H7 (cell line): Measurements from ENCODE around the gene ANKRD22. TPM values are rescaled to one million over a fixed set of nuclear protein-coding genes. Genes with fewer than 3 reads are reported as not detected.
"Not testable (repeated sequence)": the region's sequence is repeated elsewhere in the genome, so short reads cannot be mapped to it uniquely, and the experiment has no call there.

Source experiments
- DNase-seq: peaks from one replicate; pipeline ENCODE4 v3.0.0; 2012
- H3K27me3 ChIP-seq: 2 replicates; pipeline ENCODE4 v1.6.0; 2011; ENCODE audit warnings: mild to moderate bottlenecking, low read length; ENCODE audit not compliant: control insufficient read depth, insufficient read depth
- H3K36me3 ChIP-seq: replicated peaks from 2 replicates; pipeline ENCODE4 v1.5.1; 2011; ENCODE audit warnings: low read length; ENCODE audit not compliant: control insufficient read depth, insufficient read depth
- H3K4me3 ChIP-seq: 2 replicates; pipeline ENCODE4 v1.5.1; 2011; ENCODE audit warnings: low read depth, mild to moderate bottlenecking, control low read depth, low read length, moderate library complexity; ENCODE audit not compliant: insufficient read depth
- total RNA-seq: library from RNA; depleted of rRNA; stranded (reverse); fragments of >200 nt; shearing (Covaris generic); gene quantifications from 2 replicates; pipeline ENCODE4 v1.2.3, GENCODE V29; 2014

ANKRD22 gene
- total RNA-seq, 1 experiment from 2014 or later: not detected

DNA sequence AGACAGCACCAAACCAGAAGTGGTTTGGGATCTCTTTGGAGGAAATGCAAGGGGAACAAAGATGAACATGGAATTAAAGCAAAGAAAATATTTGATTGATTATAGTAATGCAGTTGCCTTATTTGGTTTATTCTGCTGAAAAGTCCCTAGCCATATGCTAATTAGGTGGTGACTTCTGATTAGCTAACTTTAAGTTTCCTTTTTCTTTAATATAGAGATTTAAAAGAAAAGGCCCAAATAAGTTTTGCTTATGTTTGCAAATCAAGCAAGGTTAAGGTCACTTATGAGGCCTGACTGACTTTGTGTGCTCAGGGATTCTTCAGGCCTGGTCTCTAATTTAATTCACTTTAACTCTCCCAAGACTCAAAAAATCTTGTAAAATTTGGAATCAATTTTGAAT lies 6.2 kb upstream of the ANKRD22 start:
- H3K27me3 ChIP-seq: no peaks in the 10 kb centered on the region
- no peak overlapping the region for H3K4me3 ChIP-seq
- no peaks in the 10 kb centered on the region for H3K36me3 ChIP-seq
- DNase-seq: no peak

DNA sequence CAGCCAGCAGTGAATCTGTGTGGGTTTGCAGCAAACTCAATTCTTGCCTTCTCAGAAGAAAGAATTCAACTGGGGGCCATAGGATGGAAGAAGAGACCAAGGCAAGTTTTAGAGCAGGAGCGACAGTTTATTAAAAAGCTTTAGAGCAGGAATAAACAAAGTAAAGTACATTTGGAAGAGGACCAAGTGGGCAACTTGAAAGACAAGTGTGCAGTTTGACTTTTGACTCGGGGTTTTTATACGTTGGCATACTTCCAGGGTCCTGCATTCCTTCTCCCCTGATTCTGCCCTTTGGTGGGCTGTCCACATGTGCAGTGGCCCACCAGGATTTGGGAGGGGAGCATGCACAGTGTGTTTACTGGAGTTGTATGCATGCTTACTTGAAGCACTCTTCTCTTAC lies 3.0 kb upstream of the ANKRD22 start:
- H3K27me3 ChIP-seq: no peaks in the 10 kb centered on the region
- H3K4me3 ChIP-seq: no peak overlapping the region
- no peaks in the 10 kb centered on the region for H3K36me3 ChIP-seq
- DNase-seq: no peak

DNA sequence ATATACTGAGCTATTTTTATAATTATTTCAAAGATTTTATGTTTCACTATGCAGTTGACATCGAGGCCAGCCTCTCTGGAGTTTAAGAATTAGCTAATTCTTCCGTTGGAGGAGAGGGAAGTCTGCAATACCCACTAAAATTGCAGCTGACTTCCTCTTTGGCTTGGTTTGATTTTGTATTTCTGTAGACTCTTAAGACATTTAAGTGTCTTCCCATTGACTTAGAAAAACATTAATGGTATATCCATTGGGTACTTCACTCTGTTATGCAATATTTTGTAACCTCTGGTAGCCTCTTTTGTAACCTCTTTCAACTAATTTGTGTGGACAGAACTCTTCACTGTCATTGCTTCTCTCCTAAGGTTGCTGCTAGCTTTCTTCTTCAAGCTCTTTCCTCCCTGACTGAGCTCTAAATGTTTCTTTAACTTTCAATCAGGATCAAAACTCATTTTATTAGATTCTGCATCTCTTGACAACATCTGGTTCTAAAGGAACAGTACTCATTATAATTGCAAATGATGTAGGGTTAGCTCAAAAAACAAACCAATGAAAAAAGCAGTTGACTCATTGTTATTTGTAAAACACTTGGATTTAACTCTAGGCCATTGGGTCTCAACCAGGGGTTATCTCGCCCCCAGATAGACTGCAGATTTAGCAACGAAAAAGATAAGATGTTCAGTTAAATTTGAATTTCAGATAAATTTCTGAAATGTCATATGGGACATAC lies 1.7 kb upstream of the ANKRD22 start:
- no peaks in the 10 kb centered on the region for H3K27me3 ChIP-seq
- H3K36me3 ChIP-seq: no peaks in the 10 kb centered on the region
- no peak overlapping the region for H3K4me3 ChIP-seq
- DNase-seq: no peak

DNA sequence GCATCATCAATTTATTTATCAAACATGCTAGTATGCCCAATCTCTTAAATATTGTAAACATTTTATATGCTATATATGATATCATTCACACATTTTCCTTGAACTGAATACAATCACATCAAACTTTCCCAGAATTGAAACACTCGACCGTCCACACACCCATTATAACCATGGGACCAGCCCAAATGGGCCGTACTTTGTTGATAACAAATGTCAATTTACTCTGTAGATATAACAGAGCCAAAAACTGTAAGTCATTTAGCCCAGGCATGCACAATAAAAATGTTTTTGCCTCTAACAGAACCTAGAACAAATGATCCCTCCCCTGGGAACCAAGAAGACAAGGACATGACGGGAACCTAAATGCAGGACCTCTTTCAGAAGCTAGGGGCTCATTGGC lies 683 bp upstream of the ANKRD22 start:
- Histone ChIP-seq H3K27me3 (no peaks in the 10 kb centered on the region), H3K4me3 (no peak overlapping the region), H3K36me3 (no peaks in the 10 kb centered on the region)
- no peak for DNase-seq

DNA sequence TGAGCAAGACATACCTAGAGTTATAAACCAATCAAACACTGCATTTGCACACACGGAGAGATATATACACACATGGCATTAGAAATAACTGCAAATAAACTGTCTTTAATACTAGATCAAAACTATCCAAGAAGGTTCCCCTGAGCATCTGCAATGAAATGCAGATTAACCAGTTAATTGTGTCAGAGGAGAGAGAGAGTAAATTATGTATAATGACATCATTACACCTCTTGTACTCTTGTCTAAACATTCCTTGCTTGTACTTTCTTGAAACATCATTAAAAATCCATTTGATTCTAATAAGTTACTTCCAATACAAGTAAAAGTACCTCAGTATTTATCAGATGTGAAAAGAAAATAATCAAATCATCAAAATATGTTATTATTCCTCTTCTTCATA lies 932 bp downstream of the ANKRD22 start:
- H3K36me3 ChIP-seq: no peaks in the 10 kb centered on the region
- H3K27me3 ChIP-seq: no peaks in the 10 kb centered on the region
- H3K4me3 ChIP-seq: no peak overlapping the region
- no peak for DNase-seq

DNA sequence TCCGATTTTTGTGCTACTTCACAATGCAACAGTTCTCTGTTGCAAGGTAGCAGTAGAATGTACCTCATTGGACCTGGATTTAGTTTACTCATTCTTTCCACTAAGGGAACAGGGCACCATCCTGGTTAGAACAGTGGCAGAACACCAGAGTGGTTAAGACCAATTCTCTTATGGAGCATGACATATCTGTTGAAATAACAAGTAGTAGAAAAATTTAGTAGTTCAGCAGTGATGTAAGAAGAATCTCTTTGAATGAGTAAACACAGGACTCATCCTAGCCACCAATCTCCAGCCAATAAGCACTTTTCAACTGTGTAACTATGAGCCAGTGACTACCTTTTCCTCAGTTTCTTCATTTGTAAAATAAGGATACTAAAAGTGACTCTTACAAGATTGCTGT lies 2.4 kb downstream of the ANKRD22 start:
- no peak for DNase-seq
- Histone ChIP-seq H3K27me3 (no peaks in the 10 kb centered on the region), H3K4me3 (no peak overlapping the region), H3K36me3 (no peaks in the 10 kb centered on the region)

DNA sequence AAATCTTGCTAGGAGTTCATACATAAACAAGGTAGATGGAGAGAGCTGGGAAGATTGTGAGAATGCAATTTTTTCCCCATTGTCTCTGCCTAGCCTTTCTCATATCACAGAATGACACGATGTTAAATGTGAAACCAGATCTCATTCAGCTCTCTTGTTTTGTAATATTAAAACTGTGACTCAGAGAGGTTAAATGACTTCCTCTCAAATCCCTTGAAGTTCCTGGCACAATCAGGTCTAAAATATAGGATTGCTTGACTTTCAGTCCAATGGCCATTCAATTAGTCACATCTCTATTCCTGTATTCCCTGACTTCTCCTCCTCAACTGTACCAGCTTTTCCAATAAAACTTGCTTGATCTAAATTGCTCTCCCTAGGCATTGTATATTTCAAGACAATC lies 3.1 kb downstream of the ANKRD22 start:
- Histone ChIP-seq H3K36me3 (no peaks in the 10 kb centered on the region), H3K27me3 (no peaks in the 10 kb centered on the region), H3K4me3 (no peak overlapping the region)
- no peak for DNase-seq

DNA sequence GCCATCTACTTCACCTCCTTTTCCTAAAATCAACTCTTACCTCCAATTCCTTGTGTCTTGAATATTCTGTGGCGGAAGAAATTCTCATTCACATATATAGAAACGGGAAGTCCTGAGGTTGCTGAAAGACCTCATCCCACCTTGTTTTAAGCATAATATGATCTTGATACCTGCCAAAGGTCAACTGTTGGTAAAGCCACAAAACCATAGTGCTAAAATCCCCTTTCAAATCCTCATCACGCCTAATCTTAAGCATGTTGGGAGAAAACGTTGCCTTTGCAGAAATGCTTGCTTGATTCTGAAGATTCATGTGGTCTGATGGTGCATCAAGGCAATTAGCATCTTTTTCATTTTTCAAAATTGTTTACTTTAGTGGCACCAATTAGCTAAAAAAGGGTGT lies 8.5 kb downstream of the ANKRD22 start:
- DNase-seq: no peak
- no peaks in the 10 kb centered on the region; the same call in 1 of the 2 replicates for H3K27me3 ChIP-seq
- H3K4me3 ChIP-seq: no peak overlapping the region
- no peaks in the 10 kb centered on the region for H3K36me3 ChIP-seq

DNA sequence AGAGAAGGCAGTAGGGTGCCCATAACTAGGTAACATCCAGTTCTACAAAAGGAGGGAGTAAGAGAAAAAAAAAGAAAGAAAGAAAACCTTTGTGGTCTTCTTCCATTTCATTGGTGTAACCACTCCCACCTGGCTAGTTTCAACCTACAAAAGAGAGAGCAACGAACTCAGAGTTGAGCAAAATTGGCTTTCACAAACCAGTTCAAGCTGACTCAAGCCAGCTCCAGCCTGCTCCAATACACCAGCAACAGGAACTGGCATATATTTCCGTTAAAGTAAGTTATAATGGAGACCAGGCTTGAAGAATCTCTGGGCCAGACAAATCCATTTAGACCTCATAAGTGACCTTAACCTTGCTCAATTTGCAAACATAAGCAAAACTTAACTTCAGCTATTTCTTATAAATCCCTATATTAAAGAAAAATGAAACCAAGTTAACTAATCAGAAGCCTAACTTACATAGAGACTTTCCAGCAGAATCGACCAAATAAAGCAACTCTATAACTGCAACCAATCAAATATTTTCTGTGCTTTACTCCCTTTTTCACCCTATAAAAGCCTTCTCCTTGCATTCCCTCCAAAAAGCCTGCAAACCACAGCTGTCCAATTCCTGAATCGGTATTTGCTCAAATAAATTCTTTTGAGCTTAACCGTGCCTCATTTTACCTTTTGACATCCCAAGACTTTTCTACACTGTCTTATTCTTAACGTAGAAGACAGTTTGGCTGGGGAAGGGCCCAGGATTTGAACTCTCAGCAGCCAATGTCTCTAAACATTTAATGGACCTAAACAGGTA lies 10.1 kb downstream of the ANKRD22 start:
- Histone ChIP-seq H3K4me3 (no peak overlapping the region), H3K36me3 (no peaks in the 10 kb centered on the region), H3K27me3 (no peaks in the 10 kb centered on the region; the same call in 1 of the 2 replicates)
- DNase-seq: no peak

DNA sequence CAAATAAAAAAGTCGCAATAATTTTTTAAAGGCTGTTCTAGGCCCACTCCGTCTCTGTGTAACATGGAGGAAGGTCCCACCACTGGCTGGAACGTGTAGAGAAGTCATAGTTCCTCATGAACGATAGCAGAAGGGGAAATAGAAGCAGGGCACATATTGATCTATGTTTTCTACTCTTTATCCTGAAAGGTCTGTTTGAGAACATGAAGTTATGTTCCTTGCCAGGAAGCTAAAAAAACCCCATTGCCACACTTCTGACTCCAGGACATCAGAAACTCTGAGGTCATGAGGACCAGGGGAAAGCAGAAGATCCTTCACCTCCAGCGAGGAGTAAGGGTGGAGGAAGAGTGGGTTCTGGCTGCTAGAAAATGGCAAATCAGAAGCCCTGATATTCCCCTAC lies 10.8 kb downstream of the ANKRD22 start:
- Histone ChIP-seq H3K4me3 (no peak overlapping the region), H3K36me3 (no peaks in the 10 kb centered on the region), H3K27me3 (no peaks in the 10 kb centered on the region; the same call in 1 of the 2 replicates)
- no peak for DNase-seq

DNA sequence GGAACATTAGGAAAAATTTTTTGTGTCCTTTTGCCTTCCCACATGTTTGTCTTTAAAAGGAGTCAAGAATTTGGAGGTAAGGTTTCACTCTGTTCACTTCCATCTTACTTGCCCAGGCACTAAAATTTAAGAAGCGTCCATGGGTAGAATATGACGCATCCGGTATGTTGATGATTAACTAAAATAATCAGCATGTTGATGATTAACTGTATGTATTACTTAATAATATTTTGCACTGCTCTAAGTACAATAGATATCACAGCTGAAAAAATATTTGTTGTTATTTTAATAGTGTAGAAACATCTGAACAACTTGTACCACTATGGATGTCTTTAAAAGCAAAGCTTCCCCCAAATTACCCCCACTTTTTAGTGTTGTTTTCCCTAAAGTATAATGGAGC lies 11.5 kb downstream of the ANKRD22 start:
- DNase-seq: no peak
- Histone ChIP-seq H3K36me3 (no peaks in the 10 kb centered on the region), H3K4me3 (no peak overlapping the region)

DNA sequence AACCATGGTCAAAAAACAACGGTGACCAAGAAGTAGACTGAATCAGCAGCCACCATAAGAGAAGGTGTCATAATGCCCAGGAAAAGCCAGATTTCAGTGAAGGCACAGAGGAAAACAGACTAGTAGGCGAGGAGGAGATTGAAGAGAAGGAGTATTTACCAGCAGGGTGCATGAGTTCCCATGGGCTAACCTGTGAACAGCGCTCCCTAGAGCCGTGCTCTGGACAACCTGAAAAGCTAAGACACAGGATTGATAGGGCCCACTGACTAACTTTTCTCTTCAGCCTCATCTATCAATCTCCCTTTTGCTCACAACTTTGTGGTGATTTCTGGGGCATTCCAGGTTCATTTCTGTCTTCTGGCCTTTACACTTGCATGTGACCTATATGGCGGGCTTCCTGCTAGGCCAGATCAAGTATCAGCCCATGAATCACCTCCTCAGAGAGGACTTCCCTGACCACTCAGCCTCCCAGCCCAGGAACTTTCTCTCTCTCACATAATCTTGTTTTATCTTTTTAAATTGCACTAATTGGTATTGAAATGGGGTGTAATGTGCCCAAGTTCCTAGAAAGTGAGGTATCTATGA lies 12.8 kb downstream of the ANKRD22 start:
- no peaks in the 10 kb centered on the region; the same call in 1 of the 2 replicates for H3K27me3 ChIP-seq
- H3K36me3 ChIP-seq: no peaks in the 10 kb centered on the region
- H3K4me3 ChIP-seq: no peak overlapping the region
- no peak for DNase-seq

More for the DNA sequence above, 11.5 kb downstream of the ANKRD22 start:
- no peaks in the 10 kb centered on the region; the same call in 1 of the 2 replicates for H3K27me3 ChIP-seq

DNA sequence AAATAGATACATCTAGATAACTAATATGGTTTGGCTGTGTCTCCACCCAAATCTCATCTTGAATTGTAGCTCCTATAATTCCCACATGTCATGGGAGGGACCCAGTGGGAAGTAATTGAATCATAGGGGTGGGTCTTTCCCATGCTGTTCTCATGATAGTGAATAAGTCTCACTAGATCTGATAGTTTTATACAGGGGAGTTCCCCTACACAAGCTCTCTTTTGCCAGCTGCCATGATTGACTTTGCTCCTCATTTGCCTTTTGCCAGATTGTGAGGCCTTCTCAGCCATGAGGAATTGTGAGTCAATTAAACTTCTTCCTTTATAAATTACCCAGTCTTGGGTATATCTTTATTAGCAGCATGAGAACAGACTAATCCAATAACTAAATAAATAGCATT lies 14.0 kb downstream of the ANKRD22 start:
- not testable (repeated sequence) for H3K4me3 ChIP-seq, H3K36me3 ChIP-seq, H3K27me3 ChIP-seq, DNase-seq

DNA sequence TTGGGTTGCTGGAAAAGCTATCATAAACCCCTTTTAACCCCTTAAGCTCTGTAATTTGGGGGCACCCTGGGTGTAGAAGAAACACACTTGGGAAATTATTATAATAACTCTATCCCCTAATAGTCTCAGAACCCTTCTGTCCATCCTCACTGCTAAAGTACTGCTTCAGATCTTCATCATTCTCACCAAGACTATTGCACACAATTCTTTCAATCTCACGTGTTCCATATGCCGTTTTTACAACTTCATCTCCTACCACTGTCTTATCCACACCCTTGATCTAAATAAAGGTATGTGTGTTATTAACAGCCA lies 15.8 kb downstream of the ANKRD22 start:
- H3K27me3 ChIP-seq: no peaks in the 10 kb centered on the region; the same call in 1 of the 2 replicates
- no peak for DNase-seq
- H3K36me3 ChIP-seq: no peaks in the 10 kb centered on the region
- no peak overlapping the region for H3K4me3 ChIP-seq
